CD14-positive monocyte (primary cell): ENCODE data around the gene CCNI2. TPM values are rescaled to one million over a fixed set of nuclear protein-coding genes. Genes with fewer than 3 reads are reported as not detected.

Experiments
- DNase-seq, 3 donors: peaks; one replicate each; pipeline ENCODE4 v3.0.0-alpha.2; 2011 to 2022
- H2AFZ ChIP-seq: 2 replicates; pipeline ENCODE4 v1.6.0; 2012; ENCODE audit warnings: mild to moderate bottlenecking, low read depth, low read length, inconsistent platforms; ENCODE audit not compliant: insufficient read depth, poor library complexity, severe bottlenecking
- H3K27ac ChIP-seq, 2 donors: 1 replicate in 1 of 2; 2 replicates in 1 of 2; pipeline ENCODE4 v1.5.1; 2012 to 2013; ENCODE audit warnings: low read length in 2 of 2, control low read depth in 1 of 2, inconsistent platforms in 1 of 2, low read depth in 1 of 2, mild to moderate bottlenecking in 1 of 2
- H3K27me3 ChIP-seq, 2 donors: one replicate each; pipeline versions ENCODE4 v1.6.0 to v1.6.1; 2011 to 2013; ENCODE audit warnings: low read length in 2 of 2; ENCODE audit not compliant: control insufficient read depth in 2 of 2, insufficient read depth in 2 of 2
- H3K36me3 ChIP-seq, 2 donors: replicated peaks in 1 of 2; 1 replicate in 1 of 2; 2 replicates in 1 of 2; pipeline versions ENCODE4 v1.5.1 to v1.6.1; 2012 to 2013; ENCODE audit warnings: low read length in 2 of 2, control low read depth in 1 of 2, inconsistent platforms in 1 of 2, mild to moderate bottlenecking in 1 of 2; ENCODE audit not compliant: insufficient read depth in 2 of 2, control insufficient read depth in 1 of 2
- H3K4me1 ChIP-seq, 2 donors: 1 replicate in 1 of 2; 2 replicates in 1 of 2; pipeline versions ENCODE4 v1.5.1 to v1.6.1; 2012 to 2013; ENCODE audit warnings: low read length in 2 of 2, control low read depth in 1 of 2, inconsistent platforms in 1 of 2, mild to moderate bottlenecking in 1 of 2, moderate library complexity in 1 of 2; ENCODE audit not compliant: insufficient read depth in 2 of 2, control insufficient read depth in 1 of 2
- H3K4me2 ChIP-seq: replicated peaks from 2 replicates; pipeline ENCODE3; 2012; ENCODE audit warnings: low read length, moderate library complexity, mild to moderate bottlenecking; ENCODE audit not compliant: poor library complexity, severe bottlenecking; ENCODE audit errors: extremely low read depth
- H3K4me3 ChIP-seq, 3 experiments: fragments of 200-600 bp in 1 of 3; sonication (generic) in 1 of 3; replicated peaks in 1 of 3; 1 replicate in 2 of 3; 2 replicates in 1 of 3; pipeline ENCODE4 v1.5.1; 2011 to 2013; ENCODE audit warnings: low read length in 3 of 3, mild to moderate bottlenecking in 3 of 3, control low read depth in 2 of 3, low read depth in 2 of 3, inconsistent platforms in 1 of 3, moderate library complexity in 1 of 3
- H3K79me2 ChIP-seq: 2 replicates; pipeline ENCODE4 v1.6.0; 2012; ENCODE audit warnings: mild to moderate bottlenecking, control low read depth, inconsistent platforms, low read length, moderate library complexity; ENCODE audit not compliant: insufficient read depth
- H3K9ac ChIP-seq: 2 replicates; pipeline ENCODE4 v1.6.0; 2017; ENCODE audit warnings: low read length, mild to moderate bottlenecking; ENCODE audit not compliant: insufficient read depth, poor library complexity, severe bottlenecking
- H3K9me3 ChIP-seq, 2 donors: replicated peaks in 1 of 2; 1 replicate in 1 of 2; 2 replicates in 1 of 2; pipeline versions ENCODE4 v1.5.1 to v1.6.1; 2012 to 2013; ENCODE audit warnings: low read length in 2 of 2, control low read depth in 1 of 2; ENCODE audit not compliant: control insufficient read depth in 1 of 2, insufficient read depth in 1 of 2
- H4K20me1 ChIP-seq: 2 replicates; pipeline ENCODE4 v1.6.0; 2012; ENCODE audit warnings: mild to moderate bottlenecking, low read length, control low read depth, moderate library complexity; ENCODE audit not compliant: insufficient read depth
- H3K27ac Mint-ChIP-seq, 7 donors: one replicate each; pipeline ENCODE4 v1.8.0; 2020; ENCODE audit warnings: mild to moderate bottlenecking in 7 of 7, mixed read lengths in 7 of 7, moderate library complexity in 6 of 7, inconsistent platforms in 2 of 7
- H3K27me3 Mint-ChIP-seq, 3 donors: one replicate each; pipeline ENCODE4 v1.8.0; 2021 to 2022; ENCODE audit warnings: low read depth in 3 of 3, mild to moderate bottlenecking in 3 of 3, mixed read lengths in 3 of 3, moderate library complexity in 3 of 3, inconsistent platforms in 1 of 3
- H3K36me3 Mint-ChIP-seq, 2 donors: one replicate each; pipeline ENCODE4 v1.8.0; 2020; ENCODE audit warnings: mixed read lengths in 2 of 2, inconsistent platforms in 1 of 2, mild to moderate bottlenecking in 1 of 2
- H3K4me1 Mint-ChIP-seq: one replicate; pipeline ENCODE4 v1.8.0; 2020; ENCODE audit warnings: mild to moderate bottlenecking, mixed read lengths
- H3K4me3 Mint-ChIP-seq, 2 donors: one replicate each; pipeline ENCODE4 v1.8.0; 2020; ENCODE audit warnings: mild to moderate bottlenecking in 2 of 2, mixed read lengths in 2 of 2, moderate library complexity in 1 of 2
- H3K9me3 Mint-ChIP-seq, 7 donors: one replicate each; pipeline ENCODE4 v1.8.0; 2020 to 2022; ENCODE audit warnings: mixed read lengths in 7 of 7, mild to moderate bottlenecking in 6 of 7, moderate library complexity in 6 of 7, inconsistent platforms in 2 of 7
- WGBS: methylation state at CpG from one replicate; pipeline ENCODE4 v1.1.5; 2013; ENCODE audit warnings: missing lambda C conversion rate; ENCODE audit not compliant: insufficient coverage; 5-methylcytosine and 5-hydroxymethylcytosine counted together
- intact Hi-C, 2 donors: fragments of 100-400 bp; cut with micrococcal nuclease; formaldehyde crosslinking; loops; one replicate each; pipeline versions ENCODE4 v1.15.0 to v1.15.1; 2023
- polyA plus RNA-seq, 3 donors: library from polyadenylated mRNA; depleted of rRNA in 1 of 3; unstranded in 2 of 3; stranded (reverse) in 1 of 3; fragments of 300-500 nt in 2 of 3; fragments of >200 nt in 1 of 3; fragmentation: Illumina TruSeq in 2 of 3; gene quantifications; 1 replicate in 2 of 3; 2 replicates in 1 of 3; pipeline ENCODE4 v1.2.3, GENCODE V29; 2012 to 2021
- TF ChIP-seq, protein P1 (sequence below): fragments of 200-600 bp; IDR thresholded peaks from one replicate; pipeline ENCODE4 v1.8.0; 2022; ENCODE audit warnings: antibody characterized with exemption, mild to moderate bottlenecking

The CCNI2 gene
- polyA plus RNA-seq, 3 donors = 0.72 TPM; not detected in 2

DNA sequence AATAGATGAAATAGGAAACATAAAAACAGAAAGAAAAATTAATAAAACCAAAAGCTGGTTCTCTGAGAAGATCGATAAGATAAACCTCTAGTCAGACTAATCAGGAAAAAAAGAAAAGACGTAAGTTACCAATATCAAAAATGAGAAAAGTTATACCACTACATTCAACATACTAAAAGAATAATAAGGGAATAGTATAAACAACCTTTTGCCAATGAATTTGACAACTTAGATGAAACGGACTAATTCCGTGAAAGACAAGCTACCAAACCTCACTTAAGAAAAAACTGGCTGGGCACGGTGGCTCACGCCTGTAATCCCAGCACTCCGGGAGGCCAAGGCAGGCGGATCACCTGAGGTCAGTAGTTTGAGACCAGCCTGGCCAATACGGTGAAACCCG is 17.3 kb upstream of the CCNI2 start:
- H3K4me3 ChIP-seq = no peak overlapping the region
- H3K36me3 ChIP-seq = no peaks in the 10 kb centered on the region
- Mint-ChIP-seq H3K36me3 (no peaks in the 10 kb centered on the region), H3K9me3 (no peaks in the 10 kb centered on the region), H3K27ac (no peak overlapping the region), H3K4me1 (no peaks in the 10 kb centered on the region), H3K27me3 (no peaks in the 10 kb centered on the region), H3K4me3 (no peak overlapping the region)
- no peaks in the 10 kb centered on the region for H3K9me3 ChIP-seq
- no peaks in the 10 kb centered on the region for H3K4me1 ChIP-seq
- no peaks in the 10 kb centered on the region for H3K79me2 ChIP-seq
- no peak for DNase-seq
- no peak overlapping the region for H3K4me2 ChIP-seq
- TF ChIP-seq, protein P1, sequence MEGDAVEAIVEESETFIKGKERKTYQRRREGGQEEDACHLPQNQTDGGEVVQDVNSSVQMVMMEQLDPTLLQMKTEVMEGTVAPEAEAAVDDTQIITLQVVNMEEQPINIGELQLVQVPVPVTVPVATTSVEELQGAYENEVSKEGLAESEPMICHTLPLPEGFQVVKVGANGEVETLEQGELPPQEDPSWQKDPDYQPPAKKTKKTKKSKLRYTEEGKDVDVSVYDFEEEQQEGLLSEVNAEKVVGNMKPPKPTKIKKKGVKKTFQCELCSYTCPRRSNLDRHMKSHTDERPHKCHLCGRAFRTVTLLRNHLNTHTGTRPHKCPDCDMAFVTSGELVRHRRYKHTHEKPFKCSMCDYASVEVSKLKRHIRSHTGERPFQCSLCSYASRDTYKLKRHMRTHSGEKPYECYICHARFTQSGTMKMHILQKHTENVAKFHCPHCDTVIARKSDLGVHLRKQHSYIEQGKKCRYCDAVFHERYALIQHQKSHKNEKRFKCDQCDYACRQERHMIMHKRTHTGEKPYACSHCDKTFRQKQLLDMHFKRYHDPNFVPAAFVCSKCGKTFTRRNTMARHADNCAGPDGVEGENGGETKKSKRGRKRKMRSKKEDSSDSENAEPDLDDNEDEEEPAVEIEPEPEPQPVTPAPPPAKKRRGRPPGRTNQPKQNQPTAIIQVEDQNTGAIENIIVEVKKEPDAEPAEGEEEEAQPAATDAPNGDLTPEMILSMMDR = no peak
- H3K27ac ChIP-seq = no peak overlapping the region
- H3K27me3 ChIP-seq = no peaks in the 10 kb centered on the region
- no peaks in the 10 kb centered on the region for H4K20me1 ChIP-seq
- H2AFZ ChIP-seq = no peak overlapping the region
- WGBS = 100% methylated on average over 5 of the region's 10 CpGs
- intact Hi-C loops = no loop called here
- no peak overlapping the region for H3K9ac ChIP-seq

DNA sequence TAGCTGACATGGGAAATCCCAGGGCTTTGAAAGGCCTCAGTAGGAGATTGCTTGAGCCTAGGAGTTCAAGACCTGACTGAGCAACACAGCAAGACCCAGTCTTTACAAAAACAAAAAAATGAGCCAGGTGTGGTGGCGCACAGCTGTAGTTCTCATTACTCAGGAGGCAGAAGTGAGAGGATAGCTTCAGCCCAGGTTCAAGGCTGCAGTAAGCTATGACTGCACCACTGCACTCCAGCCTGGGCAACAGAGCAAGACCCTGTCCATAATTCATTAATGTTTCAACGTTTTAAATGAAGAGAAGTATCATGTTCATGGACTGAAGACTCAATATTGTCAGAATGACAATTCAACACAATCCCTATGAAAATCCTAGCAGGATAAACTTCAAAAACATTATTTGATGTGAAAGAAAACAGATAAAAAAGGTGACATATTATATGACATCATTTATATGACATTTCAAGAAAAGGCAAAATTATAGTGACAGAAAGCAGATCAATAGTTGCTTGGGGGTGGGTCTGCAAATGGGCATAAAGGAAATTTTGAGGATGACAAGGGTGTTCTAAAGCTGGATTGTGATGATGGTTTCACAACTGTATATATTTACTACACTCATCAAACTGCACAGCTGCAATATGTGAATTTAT is 13.6 kb upstream of the CCNI2 start:
- WGBS = 100% methylated on average over 1 of the region's 2 CpGs

More for the DNA sequence above, 13.6 kb upstream of the CCNI2 start:
- Histone ChIP-seq H3K4me3 (no peak overlapping the region), H3K79me2 (no peaks in the 10 kb centered on the region), H3K27ac (no peak overlapping the region), H4K20me1 (no peaks in the 10 kb centered on the region), H3K4me1 (peaks cover 10 to 13% of the 10 kb centered on the region in 2 donors), H3K27me3 (peaks cover 6% of the 10 kb centered on the region in 2 donors), H2AFZ (no peak overlapping the region), H3K4me2 (no peak overlapping the region), H3K9me3 (no peaks in the 10 kb centered on the region), H3K9ac (no peak overlapping the region), H3K36me3 (no peaks in the 10 kb centered on the region)
- H3K4me3 Mint-ChIP-seq = no peak overlapping the region
- TF ChIP-seq, protein P1 = no peak
- H3K9me3 Mint-ChIP-seq = peaks cover 0 to 5% (median 0%) of the 10 kb centered on the region in 7 donors
- intact Hi-C loops = no loop called here
- H3K27me3 Mint-ChIP-seq = peaks cover 7 to 12% (median 9%) of the 10 kb centered on the region in 3 donors
- peaks cover 17% of the 10 kb centered on the region for H3K4me1 Mint-ChIP-seq
- no peak overlapping the region for H3K27ac Mint-ChIP-seq
- no peaks in the 10 kb centered on the region for H3K36me3 Mint-ChIP-seq
- DNase-seq = no peak
